Prostate gland (tissue), 2 donors: Measurements from ENCODE around the gene ZNF319.

Experiments
- POLR2A ChIP-seq: fragments of 450-650 bp; IDR thresholded peaks from one replicate; pipeline ENCODE4 v1.6.1; 2016; ENCODE audit warnings: antibody characterized with exemption, mild to moderate bottlenecking
- TF ChIP-seq, protein P1 (sequence below), 4 experiments: fragments of 200-600 bp in 2 of 4; fragments of 450-650 bp in 2 of 4; sonication (generic) in 2 of 4; IDR thresholded peaks; 1 replicate in 3 of 4; 2 replicates in 1 of 4; pipeline ENCODE4 v1.5.1; 2016 to 2019; ENCODE audit warnings: antibody characterized with exemption in 4 of 4, mild to moderate bottlenecking in 2 of 4, moderate library complexity in 2 of 4

DNA sequence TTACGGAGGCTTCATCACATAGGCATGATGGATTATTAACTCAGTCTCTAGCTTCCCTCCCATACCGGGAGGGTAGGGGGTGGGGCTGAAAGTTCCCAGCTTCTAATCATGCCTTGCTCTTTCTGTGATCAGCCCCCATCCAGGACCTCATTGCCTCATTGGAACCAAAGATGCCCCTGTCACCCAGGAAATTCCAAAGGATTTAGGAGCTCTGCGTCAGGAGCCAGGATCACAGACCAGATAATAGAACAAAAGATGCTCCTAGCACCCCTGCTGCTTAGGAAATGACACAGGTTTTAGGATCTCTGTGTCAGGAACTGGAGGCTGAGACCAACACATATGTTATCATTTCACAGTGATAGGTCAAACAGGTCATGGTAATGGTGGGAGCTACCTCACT is 10.4 kb upstream of the ZNF319 start:
- TF ChIP-seq, protein P1, sequence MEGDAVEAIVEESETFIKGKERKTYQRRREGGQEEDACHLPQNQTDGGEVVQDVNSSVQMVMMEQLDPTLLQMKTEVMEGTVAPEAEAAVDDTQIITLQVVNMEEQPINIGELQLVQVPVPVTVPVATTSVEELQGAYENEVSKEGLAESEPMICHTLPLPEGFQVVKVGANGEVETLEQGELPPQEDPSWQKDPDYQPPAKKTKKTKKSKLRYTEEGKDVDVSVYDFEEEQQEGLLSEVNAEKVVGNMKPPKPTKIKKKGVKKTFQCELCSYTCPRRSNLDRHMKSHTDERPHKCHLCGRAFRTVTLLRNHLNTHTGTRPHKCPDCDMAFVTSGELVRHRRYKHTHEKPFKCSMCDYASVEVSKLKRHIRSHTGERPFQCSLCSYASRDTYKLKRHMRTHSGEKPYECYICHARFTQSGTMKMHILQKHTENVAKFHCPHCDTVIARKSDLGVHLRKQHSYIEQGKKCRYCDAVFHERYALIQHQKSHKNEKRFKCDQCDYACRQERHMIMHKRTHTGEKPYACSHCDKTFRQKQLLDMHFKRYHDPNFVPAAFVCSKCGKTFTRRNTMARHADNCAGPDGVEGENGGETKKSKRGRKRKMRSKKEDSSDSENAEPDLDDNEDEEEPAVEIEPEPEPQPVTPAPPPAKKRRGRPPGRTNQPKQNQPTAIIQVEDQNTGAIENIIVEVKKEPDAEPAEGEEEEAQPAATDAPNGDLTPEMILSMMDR (IDR thresholded peaks at IDR 0.05): no peak
- TF ChIP-seq POLR2A: no peak
